WERI-Rb-1 (cell line): ENCODE measurements around the gene ETFA.

Experiments used
- DNase-seq: peaks from one replicate; pipeline ENCODE4 v3.0.0-alpha.2; 2020
- H3K27ac ChIP-seq: fragments of 250-450 bp; sonication (Bioruptor Pico); 2 replicates; pipeline ENCODE4 v1.5.1; 2020; ENCODE audit warnings: mild to moderate bottlenecking, moderate library complexity
- H3K27me3 ChIP-seq: fragments of 250-450 bp; sonication (Bioruptor Pico); 2 replicates; pipeline ENCODE4 v1.5.1; 2021; ENCODE audit warnings: mild to moderate bottlenecking, low read depth, moderate library complexity; ENCODE audit not compliant: insufficient read depth, severe bottlenecking
- H3K36me3 ChIP-seq: fragments of 250-450 bp; sonication (Bioruptor Pico); 2 replicates; pipeline ENCODE4 v1.5.1; 2020; ENCODE audit warnings: mild to moderate bottlenecking, moderate library complexity
- H3K4me3 ChIP-seq: 2 replicates; pipeline ENCODE4 v1.5.1; 2011; ENCODE audit warnings: low read depth, mild to moderate bottlenecking, control low read depth, low read length
- H3K9me3 ChIP-seq: fragments of 250-450 bp; sonication (Bioruptor Pico); 2 replicates; pipeline ENCODE4 v1.5.1; 2021; ENCODE audit warnings: mild to moderate bottlenecking, moderate library complexity; ENCODE audit not compliant: severe bottlenecking
- TF ChIP-seq, protein P1 (sequence below): IDR thresholded peaks from 2 replicates; pipeline ENCODE4 v1.5.1; 2011; ENCODE audit warnings: low read depth, mild to moderate bottlenecking, control low read depth, inconsistent platforms, low read length

The ETFA gene

DNA sequence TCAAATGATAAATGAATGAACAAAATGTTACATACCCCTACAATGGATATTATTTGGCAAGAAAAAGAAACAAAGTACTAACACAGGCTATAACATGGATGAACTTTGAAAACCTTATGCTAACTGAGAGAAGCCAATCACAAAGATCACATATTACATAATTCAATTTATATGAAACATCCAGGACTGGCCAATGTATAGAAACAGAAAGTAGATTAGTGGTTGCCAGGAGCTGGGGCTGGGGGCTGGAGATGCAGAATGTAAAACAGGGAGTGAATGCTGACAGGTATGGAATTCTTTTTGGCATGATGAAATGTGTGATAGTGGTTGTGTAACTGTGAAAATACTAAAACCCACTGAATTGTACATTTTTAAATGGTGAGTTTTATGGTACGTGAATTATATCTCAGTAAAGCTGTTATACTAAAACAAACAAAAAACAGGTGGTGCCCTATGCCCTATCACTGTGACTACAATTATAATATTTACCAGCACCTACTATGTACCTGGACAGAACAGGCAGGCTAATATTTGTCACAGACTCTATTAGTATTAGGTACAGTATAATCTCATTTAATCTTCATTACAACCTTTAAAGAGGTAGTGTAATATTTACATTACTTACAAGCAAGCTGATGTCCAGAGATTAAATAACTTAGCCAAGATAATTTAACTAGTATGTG is 90.0 kb downstream of the ETFA start:
- no peaks in the 10 kb centered on the region for H3K27me3 ChIP-seq
- DNase-seq, result no peak
- H3K27ac ChIP-seq, result no peak overlapping the region
- peaks cover 65% of the 10 kb centered on the region for H3K36me3 ChIP-seq
- H3K4me3 ChIP-seq, result no peak overlapping the region
- no peaks in the 10 kb centered on the region for H3K9me3 ChIP-seq
- TF ChIP-seq, protein P1, sequence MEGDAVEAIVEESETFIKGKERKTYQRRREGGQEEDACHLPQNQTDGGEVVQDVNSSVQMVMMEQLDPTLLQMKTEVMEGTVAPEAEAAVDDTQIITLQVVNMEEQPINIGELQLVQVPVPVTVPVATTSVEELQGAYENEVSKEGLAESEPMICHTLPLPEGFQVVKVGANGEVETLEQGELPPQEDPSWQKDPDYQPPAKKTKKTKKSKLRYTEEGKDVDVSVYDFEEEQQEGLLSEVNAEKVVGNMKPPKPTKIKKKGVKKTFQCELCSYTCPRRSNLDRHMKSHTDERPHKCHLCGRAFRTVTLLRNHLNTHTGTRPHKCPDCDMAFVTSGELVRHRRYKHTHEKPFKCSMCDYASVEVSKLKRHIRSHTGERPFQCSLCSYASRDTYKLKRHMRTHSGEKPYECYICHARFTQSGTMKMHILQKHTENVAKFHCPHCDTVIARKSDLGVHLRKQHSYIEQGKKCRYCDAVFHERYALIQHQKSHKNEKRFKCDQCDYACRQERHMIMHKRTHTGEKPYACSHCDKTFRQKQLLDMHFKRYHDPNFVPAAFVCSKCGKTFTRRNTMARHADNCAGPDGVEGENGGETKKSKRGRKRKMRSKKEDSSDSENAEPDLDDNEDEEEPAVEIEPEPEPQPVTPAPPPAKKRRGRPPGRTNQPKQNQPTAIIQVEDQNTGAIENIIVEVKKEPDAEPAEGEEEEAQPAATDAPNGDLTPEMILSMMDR, result no peak

DNA sequence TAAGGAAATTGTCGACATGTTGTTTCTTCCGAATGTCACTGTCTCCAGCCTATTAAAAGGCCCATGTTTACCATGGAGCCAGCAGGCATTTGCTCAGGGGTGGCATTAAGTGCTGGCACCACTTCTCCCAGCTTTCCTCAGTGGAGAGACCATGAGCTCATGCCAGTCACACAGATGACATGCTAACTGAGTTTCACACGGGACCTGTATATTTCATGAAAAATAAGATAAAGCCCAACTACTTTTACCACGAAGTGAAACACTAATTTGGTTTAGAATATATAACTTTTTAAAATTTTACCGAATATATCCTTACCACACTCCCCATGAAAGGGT is 93.4 kb downstream of the ETFA start:
- TF ChIP-seq, protein P1, result no peak
- Histone ChIP-seq H3K27me3 (no peaks in the 10 kb centered on the region), H3K4me3 (no peak overlapping the region), H3K9me3 (no peaks in the 10 kb centered on the region), H3K36me3 (peaks cover 64% of the 10 kb centered on the region), H3K27ac (no peak overlapping the region)
- no peak for DNase-seq

DNA sequence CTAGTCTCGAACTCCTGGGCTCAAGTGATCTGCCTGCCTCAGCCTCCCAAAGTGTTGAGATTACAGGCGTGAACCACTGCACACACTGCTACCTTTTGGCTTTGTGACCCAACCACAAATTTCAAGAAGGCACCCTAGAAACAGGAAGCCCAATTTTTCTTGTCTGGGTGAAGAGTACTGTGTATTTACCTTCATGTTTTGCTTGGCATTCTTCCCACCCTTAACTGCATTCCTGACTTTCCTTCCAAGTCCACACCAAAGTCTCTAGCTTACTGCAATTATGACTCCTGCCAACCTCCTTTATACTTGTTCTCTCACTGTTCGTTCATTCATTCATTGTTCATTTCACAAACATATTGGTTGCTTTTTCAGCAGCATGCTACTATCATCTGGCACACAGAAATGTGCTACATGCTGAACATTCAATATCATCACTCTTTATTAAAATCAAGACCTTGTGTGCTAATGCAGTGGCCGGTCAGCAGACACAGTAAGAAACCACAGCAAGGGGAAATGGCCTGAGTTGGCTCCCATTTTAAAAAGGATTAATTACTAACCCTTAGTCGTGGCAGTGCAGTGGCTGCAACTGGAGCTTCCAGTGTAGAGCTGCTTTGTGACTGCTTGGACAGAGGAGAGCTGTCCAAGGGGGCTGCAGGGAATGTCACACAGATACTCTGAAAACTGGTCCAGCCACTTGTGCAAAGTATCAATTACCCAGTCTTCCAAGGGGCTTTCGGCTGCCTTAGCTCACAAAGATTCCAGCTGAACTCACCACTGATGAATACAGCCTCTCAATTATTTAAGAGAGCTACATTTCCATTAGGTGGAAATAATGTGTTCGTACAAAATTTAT is 94.0 kb downstream of the ETFA start:
- Histone ChIP-seq H3K27ac (no peak overlapping the region), H3K36me3 (peaks cover 64% of the 10 kb centered on the region), H3K9me3 (no peaks in the 10 kb centered on the region), H3K4me3 (no peak overlapping the region), H3K27me3 (no peaks in the 10 kb centered on the region)
- TF ChIP-seq, protein P1, result no peak
- no peak for DNase-seq

DNA sequence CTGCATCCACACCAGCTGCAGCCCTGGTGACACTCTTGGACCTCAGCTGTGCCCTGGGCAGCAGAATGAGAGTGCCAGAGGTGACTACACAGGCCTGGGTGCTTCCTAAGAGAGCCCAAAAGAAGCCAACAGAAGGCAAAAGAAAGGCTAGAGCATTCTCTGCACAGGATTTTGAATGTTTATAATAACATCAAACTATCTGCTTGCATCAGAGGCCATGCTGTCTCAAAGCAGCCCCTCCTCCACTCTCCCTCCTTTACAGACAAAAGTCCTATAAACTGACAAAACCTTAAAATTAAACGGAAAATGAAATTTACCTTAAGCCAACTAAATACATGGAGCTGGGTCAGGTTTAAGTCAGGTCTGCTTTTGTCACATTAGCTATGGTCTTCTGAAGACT is 95.6 kb downstream of the ETFA start:
- no peaks in the 10 kb centered on the region for H3K27me3 ChIP-seq
- no peak overlapping the region for H3K27ac ChIP-seq
- TF ChIP-seq, protein P1, result no peak
- H3K9me3 ChIP-seq, result no peaks in the 10 kb centered on the region
- H3K4me3 ChIP-seq, result no peak overlapping the region
- peaks cover 67% of the 10 kb centered on the region for H3K36me3 ChIP-seq
- no peak for DNase-seq

DNA sequence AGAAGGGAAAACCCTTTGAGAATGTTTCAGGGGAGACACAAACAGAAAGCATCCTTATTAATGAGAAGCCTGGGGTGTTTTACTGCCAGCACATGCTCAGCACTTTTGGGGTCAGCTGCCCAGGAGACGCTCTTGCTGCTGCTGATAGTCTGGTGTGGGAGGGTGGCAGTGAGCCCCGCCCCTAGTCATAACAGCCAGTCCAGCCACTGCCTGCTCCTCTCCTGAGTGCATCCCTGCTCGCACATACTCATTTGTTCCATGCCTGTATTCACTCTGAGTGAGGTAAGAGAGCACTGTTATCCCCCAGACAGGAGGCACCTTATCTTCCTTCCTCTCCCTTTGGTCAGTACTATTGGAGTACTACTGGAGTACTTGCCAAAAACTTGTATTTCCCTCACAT is 101.3 kb downstream of the ETFA start:
- no peak for DNase-seq
- Histone ChIP-seq H3K9me3 (no peaks in the 10 kb centered on the region), H3K27ac (no peak overlapping the region), H3K27me3 (no peaks in the 10 kb centered on the region), H3K4me3 (no peak overlapping the region), H3K36me3 (peaks cover 48% of the 10 kb centered on the region)
- TF ChIP-seq, protein P1, result no peak
